ENCODE data around the gene PLXNA4. TPM values are rescaled to one million over a fixed set of nuclear protein-coding genes. Genes with fewer than 3 reads are reported as not detected.

The PLXNA4 gene
- total and polyA plus RNA-seq, 8 donors, result 0.15 to 12.8 (median 1.6) TPM

DNA sequence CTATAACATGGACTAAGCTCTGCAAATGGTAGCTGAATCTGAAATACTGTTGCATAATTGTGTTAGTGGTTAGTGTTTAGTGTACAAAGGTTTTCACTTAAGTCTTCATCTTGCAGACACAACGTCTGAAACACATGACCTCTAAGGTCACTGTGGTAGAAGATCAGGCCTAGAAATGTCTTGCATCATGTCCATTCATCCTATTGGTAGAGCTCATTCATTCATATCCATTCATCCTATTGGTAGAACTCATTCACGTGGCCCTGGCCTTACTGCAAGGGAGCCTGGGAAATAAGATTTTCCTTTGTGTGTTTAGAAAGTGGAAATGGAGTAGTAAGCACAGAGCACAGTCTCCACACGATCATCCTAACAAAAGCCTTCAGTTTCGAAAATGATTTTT lies 485.8 kb downstream of the PLXNA4 start:
- Histone ChIP-seq H3K9me3 (no peaks in the 10 kb centered on the region), H3K4me1 (no peaks in the 10 kb centered on the region), H3K27ac (no peak overlapping the region), H3K36me3 (no peaks in the 10 kb centered on the region), H3K27me3 (peaks cover 0 to 4% (median 0%) of the 10 kb centered on the region in 3 donors), H3K4me3 (no peak overlapping the region)
- intact Hi-C loops (cut with DNase I; ENCODE audit: low total_unique reads), result no loop called here
- no peak for DNase-seq
- WGBS, 5 donors, result 67 to 78% (median 76%) methylated on average over 4 of the region's 4 CpGs
- TF ChIP-seq, protein P1, sequence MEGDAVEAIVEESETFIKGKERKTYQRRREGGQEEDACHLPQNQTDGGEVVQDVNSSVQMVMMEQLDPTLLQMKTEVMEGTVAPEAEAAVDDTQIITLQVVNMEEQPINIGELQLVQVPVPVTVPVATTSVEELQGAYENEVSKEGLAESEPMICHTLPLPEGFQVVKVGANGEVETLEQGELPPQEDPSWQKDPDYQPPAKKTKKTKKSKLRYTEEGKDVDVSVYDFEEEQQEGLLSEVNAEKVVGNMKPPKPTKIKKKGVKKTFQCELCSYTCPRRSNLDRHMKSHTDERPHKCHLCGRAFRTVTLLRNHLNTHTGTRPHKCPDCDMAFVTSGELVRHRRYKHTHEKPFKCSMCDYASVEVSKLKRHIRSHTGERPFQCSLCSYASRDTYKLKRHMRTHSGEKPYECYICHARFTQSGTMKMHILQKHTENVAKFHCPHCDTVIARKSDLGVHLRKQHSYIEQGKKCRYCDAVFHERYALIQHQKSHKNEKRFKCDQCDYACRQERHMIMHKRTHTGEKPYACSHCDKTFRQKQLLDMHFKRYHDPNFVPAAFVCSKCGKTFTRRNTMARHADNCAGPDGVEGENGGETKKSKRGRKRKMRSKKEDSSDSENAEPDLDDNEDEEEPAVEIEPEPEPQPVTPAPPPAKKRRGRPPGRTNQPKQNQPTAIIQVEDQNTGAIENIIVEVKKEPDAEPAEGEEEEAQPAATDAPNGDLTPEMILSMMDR (IDR thresholded peaks at IDR 0.05), result no peak
- TF ChIP-seq POLR2A (IDR thresholded peaks at IDR 0.05) (no peak), POLR2AphosphoS5 (IDR thresholded peaks at IDR 0.05) (no peak), EP300 (IDR thresholded peaks at IDR 0.05) (no peak)

DNA sequence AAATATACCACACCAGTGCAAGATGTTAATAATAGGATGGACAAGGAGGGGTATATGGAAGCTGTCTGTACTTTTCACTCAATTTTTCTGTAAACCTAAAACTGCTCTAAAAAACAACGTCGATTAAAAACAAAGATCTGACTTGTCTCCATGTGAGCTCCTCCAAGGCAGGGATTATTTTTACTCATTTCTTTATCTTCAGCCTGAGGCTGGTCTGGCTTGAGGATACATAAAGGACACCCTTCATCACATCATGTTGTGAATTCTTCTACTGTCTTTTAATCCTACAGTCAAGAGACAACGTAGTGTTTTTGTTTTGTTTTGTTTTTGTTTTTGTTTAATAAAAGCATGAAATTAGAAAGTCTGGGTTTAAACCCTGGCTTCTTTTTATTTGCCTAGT lies 486.9 kb downstream of the PLXNA4 start:
- Histone ChIP-seq H3K27me3 (peaks cover 0 to 3% (median 0%) of the 10 kb centered on the region in 3 donors), H3K9me3 (no peaks in the 10 kb centered on the region), H3K4me1 (no peaks in the 10 kb centered on the region), H3K36me3 (no peaks in the 10 kb centered on the region), H3K27ac (no peak overlapping the region), H3K4me3 (no peak overlapping the region)
- TF ChIP-seq POLR2AphosphoS5 (IDR thresholded peaks at IDR 0.05) (no peak), POLR2A (IDR thresholded peaks at IDR 0.05) (no peak)
- TF ChIP-seq, protein P1 (IDR thresholded peaks at IDR 0.05), result no peak
- intact Hi-C loops (cut with DNase I; ENCODE audit: low total_unique reads), result no loop called here
- 76 to 84% (median 78%) methylated on average over 3 of the region's 3 CpGs for WGBS, 5 donors
- DNase-seq, result no peak

DNA sequence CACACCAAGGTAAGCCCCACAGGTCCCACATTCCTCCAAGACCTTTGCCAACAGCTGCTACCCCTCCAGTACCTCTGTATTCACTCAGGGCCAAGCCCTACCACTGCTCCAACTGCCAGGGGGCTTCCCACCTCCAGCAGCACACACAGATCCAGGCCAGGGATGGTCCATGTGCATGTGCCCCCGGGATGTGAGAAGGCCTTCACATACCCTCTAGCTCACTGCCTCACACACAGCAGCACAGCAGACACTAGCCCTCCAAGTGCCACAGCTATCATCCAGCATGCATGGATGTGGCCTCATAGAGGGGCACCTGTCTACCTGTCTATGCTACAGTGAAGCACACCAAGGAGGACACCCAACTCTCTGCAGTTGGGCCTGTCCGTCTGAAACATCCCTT lies 488.8 kb downstream of the PLXNA4 start:
- Histone ChIP-seq H3K27me3 (no peaks in the 10 kb centered on the region), H3K4me1 (peaks cover 0 to 4% (median 0%) of the 10 kb centered on the region in 4 donors), H3K4me3 (no peak overlapping the region), H3K9me3 (no peaks in the 10 kb centered on the region), H3K36me3 (no peaks in the 10 kb centered on the region), H3K27ac (no peak overlapping the region)
- WGBS, 5 donors, result 79 to 96% (median 90%) methylated on average over 2 of the region's 2 CpGs
- TF ChIP-seq, protein P1 (IDR thresholded peaks at IDR 0.05), result no peak
- TF ChIP-seq POLR2A (IDR thresholded peaks at IDR 0.05), result no peak
- intact Hi-C loops (cut with DNase I; ENCODE audit: low total_unique reads), result no loop called here
- no peak for DNase-seq

DNA sequence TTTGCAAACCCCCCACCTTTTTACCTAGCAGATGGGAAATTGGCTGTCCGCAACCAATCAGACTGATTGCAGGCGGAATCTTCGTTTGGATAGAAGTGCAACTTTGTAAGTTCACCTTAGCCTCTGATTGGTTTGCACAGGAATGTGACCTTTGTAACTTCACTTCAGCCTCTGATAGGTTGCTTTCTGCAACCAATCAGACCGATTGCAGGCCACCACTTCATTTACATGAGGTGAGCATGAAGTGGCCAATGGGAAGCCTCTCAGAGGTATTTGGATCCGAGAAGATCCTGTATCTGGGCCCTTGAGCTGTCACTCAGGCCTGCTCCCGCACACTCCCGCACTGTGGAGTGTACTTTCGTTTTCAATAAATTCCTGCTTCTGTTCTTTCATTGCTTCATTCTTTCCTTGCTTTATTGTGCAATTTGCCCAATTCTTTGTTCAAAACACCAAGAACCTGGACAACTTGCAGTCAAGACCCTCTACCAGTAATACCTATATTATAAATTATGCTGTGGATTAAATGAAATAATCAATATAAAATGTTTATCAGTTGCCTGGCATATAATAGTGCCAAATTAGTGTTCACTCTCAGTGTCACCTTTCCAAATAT lies 491.4 kb downstream of the PLXNA4 start:
- intact Hi-C loops (cut with DNase I; ENCODE audit: low total_unique reads), result no loop called here
- Histone ChIP-seq H3K36me3 (no peaks in the 10 kb centered on the region), H3K27ac (no peak overlapping the region), H3K4me3 (no peak overlapping the region), H3K9me3 (no peaks in the 10 kb centered on the region), H3K27me3 (no peaks in the 10 kb centered on the region), H3K4me1 (peaks cover 6 to 27% (median 11%) of the 10 kb centered on the region in 4 donors)
- TF ChIP-seq POLR2AphosphoS5 (IDR thresholded peaks at IDR 0.05) (no peak), POLR2A (IDR thresholded peaks at IDR 0.05) (no peak), EP300 (IDR thresholded peaks at IDR 0.05) (no peak)
- TF ChIP-seq, protein P1 (IDR thresholded peaks at IDR 0.05), result no peak
- 67 to 85% (median 80%) methylated on average over 8 of the region's 8 CpGs for WGBS, 5 donors
- no peak for DNase-seq

Data from stomach (tissue), 9 donors.